ENCODE measurements around the gene SLC44A4.
"Not testable (repeated sequence)": the region's sequence is repeated elsewhere in the genome, so short reads cannot be mapped to it uniquely, and the experiment has no call there.

SLC44A4 gene

GRCh38 chr6:31878726-31879125 is at the start of gene SLC44A4:
TSS of gene SLC44A4 (minus strand) at chr6:31878997. CDS start at chr6:31878980, 17 bp downstream.
- no peak for DNase-seq (ENCODE audit: low read depth in 3 of 3)

GRCh38 chr6:31928672-31928939 is 49.8 kb upstream of the SLC44A4 start:
- no peak for DNase-seq (ENCODE audit: low read depth in 3 of 3)

- DNase-seq (ENCODE audit: low read depth in 3 of 3): no peak
Measured at GRCh38 chr6:31927863-31928671, 49.3 kb upstream of the SLC44A4 start.

- no peak for DNase-seq (ENCODE audit: low read depth in 3 of 3)
Measured at GRCh38 chr6:31927242-31927862, 48.6 kb upstream of the SLC44A4 start, which contains the start of gene C2. TSS of gene C2 (plus strand) at chr6:31927717. CDS start at chr6:31927753, 36 bp downstream.

GRCh38 chr6:31922942-31923341 is 44.1 kb upstream of the SLC44A4 start:
- DNase-seq (ENCODE audit: low read depth in 3 of 3): no peak

- no peak for DNase-seq (ENCODE audit: low read depth in 3 of 3)
Measured at GRCh38 chr6:31920811-31921210, 42.0 kb upstream of the SLC44A4 start.

- no peak for DNase-seq (ENCODE audit: low read depth in 3 of 3)
Measured at GRCh38 chr6:31919624-31920303, 41.0 kb upstream of the SLC44A4 start.

- DNase-seq (ENCODE audit: low read depth in 3 of 3): no peak
Measured at GRCh38 chr6:31918069-31918720, 39.4 kb upstream of the SLC44A4 start.

GRCh38 chr6:31915756-31916155 is 37.0 kb upstream of the SLC44A4 start:
- no peak for DNase-seq (ENCODE audit: low read depth in 3 of 3)

GRCh38 chr6:31915351-31915750 is 36.6 kb upstream of the SLC44A4 start:
- no peak for DNase-seq (ENCODE audit: low read depth in 3 of 3)

GRCh38 chr6:31911826-31912585 is 33.2 kb upstream of the SLC44A4 start:
- DNase-seq (ENCODE audit: low read depth in 3 of 3): no peak

GRCh38 chr6:31909298-31909697 is 30.5 kb upstream of the SLC44A4 start:
- DNase-seq (ENCODE audit: low read depth in 3 of 3): not testable (repeated sequence)

GRCh38 chr6:31908791-31909190 is 30.0 kb upstream of the SLC44A4 start:
- DNase-seq (ENCODE audit: low read depth in 3 of 3): no peak

GRCh38 chr6:31908255-31908654 is 29.5 kb upstream of the SLC44A4 start:
- DNase-seq (ENCODE audit: low read depth in 3 of 3): not testable (repeated sequence)

- DNase-seq (ENCODE audit: low read depth in 3 of 3): no peak
Measured at GRCh38 chr6:31907158-31907813, 28.5 kb upstream of the SLC44A4 start.

GRCh38 chr6:31906727-31907126 is 27.9 kb upstream of the SLC44A4 start:
- not testable (repeated sequence) for DNase-seq (ENCODE audit: low read depth in 3 of 3)

- DNase-seq (ENCODE audit: low read depth in 3 of 3): no peak
Measured at GRCh38 chr6:31906122-31906521, 27.3 kb upstream of the SLC44A4 start.

GRCh38 chr6:31905041-31905440 is 26.2 kb upstream of the SLC44A4 start:
- no peak for DNase-seq (ENCODE audit: low read depth in 3 of 3)

- DNase-seq (ENCODE audit: low read depth in 3 of 3): no peak
Measured at GRCh38 chr6:31903957-31904356, 25.2 kb upstream of the SLC44A4 start.

- peak; percentile 62 to 83 (median 76) for DNase-seq (ENCODE audit: low read depth in 3 of 3)
Measured at GRCh38 chr6:31901953-31902643, 23.3 kb upstream of the SLC44A4 start, which contains the start of gene ZBTB12. TSS of gene ZBTB12 (minus strand) at chr6:31902086. CDS start at chr6:31901305, 781 bp downstream.
